Caco-2 (cell line): ENCODE measurements around the gene FABP3. TPM values are rescaled to one million over a fixed set of nuclear protein-coding genes. Genes with fewer than 3 reads are reported as not detected.

Source experiments
- BruUV-seq: library from RNA; stranded (reverse); fragments of 400-500 nt; replicated peaks from 2 replicates; lab custom pipeline; 2021; lab: Mats Ljungman, UMichigan
- CTCF ChIA-PET: fragments of 300-600 bp; sonication (Branson Sonifier 250); formaldehyde crosslinking; loops from one replicate; lab custom pipeline; 2022; ENCODE audit warnings: antibody characterized with exemption; lab: Charles Lee
- POLR2A ChIA-PET: fragments of 300-600 bp; sonication (Branson Sonifier 250); formaldehyde crosslinking; loops from one replicate; lab custom pipeline; 2022; ENCODE audit warnings: antibody characterized with exemption; lab: Charles Lee
- DNase-seq, 2 experiments: peaks; one replicate each; pipeline versions ENCODE4 v3.0.0 to v3.0.0-alpha.2; 2020 to 2022
- H3K27me3 ChIP-seq: replicated peaks from 2 replicates; pipeline ENCODE4 v1.6.0; 2011; ENCODE audit warnings: low read length; ENCODE audit not compliant: control insufficient read depth, insufficient read depth
- H3K36me3 ChIP-seq: 2 replicates; pipeline ENCODE4 v1.5.1; 2011; ENCODE audit warnings: low read length; ENCODE audit not compliant: control insufficient read depth, insufficient read depth
- H3K4me1 ChIP-seq: fragments of 250-450 bp; sonication (Bioruptor Pico); 2 replicates; pipeline ENCODE4 v1.5.1; 2020; ENCODE audit warnings: mild to moderate bottlenecking
- H3K4me3 ChIP-seq: 2 replicates; pipeline ENCODE4 v1.5.1; 2011; ENCODE audit warnings: low read depth, mild to moderate bottlenecking, control low read depth, low read length
- H3K9me3 ChIP-seq: fragments of 250-450 bp; sonication (Bioruptor Pico); 2 replicates; pipeline ENCODE4 v1.5.1; 2020; ENCODE audit warnings: mild to moderate bottlenecking, moderate library complexity
- H3K27ac Mint-ChIP-seq: one replicate; pipeline ENCODE4 v1.8.0; 2022; ENCODE audit warnings: mixed read lengths; ENCODE audit not compliant: unreplicated experiment
- H3K27me3 Mint-ChIP-seq: one replicate; pipeline ENCODE4 v1.8.0; 2022; ENCODE audit warnings: mixed read lengths; ENCODE audit not compliant: insufficient read depth, unreplicated experiment
- H3K36me3 Mint-ChIP-seq: one replicate; pipeline ENCODE4 v1.8.0; 2022; ENCODE audit warnings: mild to moderate bottlenecking, mixed read lengths; ENCODE audit not compliant: insufficient read depth, unreplicated experiment
- H3K4me1 Mint-ChIP-seq: one replicate; pipeline ENCODE4 v1.8.0; 2022; ENCODE audit warnings: low read depth, mixed read lengths; ENCODE audit not compliant: unreplicated experiment
- H3K4me3 Mint-ChIP-seq: one replicate; pipeline ENCODE4 v1.8.0; 2022; ENCODE audit warnings: mild to moderate bottlenecking, moderate library complexity, mixed read lengths; ENCODE audit not compliant: unreplicated experiment
- H3K9me3 Mint-ChIP-seq: one replicate; pipeline ENCODE4 v1.8.0; 2022; ENCODE audit warnings: mixed read lengths; ENCODE audit not compliant: unreplicated experiment
- CTCF ChIP-seq, 2 experiments: fragments of 200-600 bp in 1 of 2; IDR thresholded peaks; 1 replicate in 1 of 2; 2 replicates in 1 of 2; pipeline versions ENCODE4 v1.5.1 to v1.8.0; 2011 to 2022; ENCODE audit warnings: antibody characterized with exemption in 1 of 2, control low read depth in 1 of 2, inconsistent platforms in 1 of 2, low read depth in 1 of 2, low read length in 1 of 2, mild to moderate bottlenecking in 1 of 2, moderate library complexity in 1 of 2; ENCODE audit not compliant: insufficient read depth in 1 of 2, severe bottlenecking in 1 of 2, unreplicated experiment in 1 of 2
- intact Hi-C: fragments of 100-400 bp; cut with micrococcal nuclease; formaldehyde crosslinking; loops from one replicate; pipeline ENCODE4 v1.10.0; 2022; ENCODE audit not compliant: unreplicated experiment
- total RNA-seq: library from RNA; stranded (reverse); gene quantifications from 2 replicates; pipeline ENCODE4 v1.2.3, GENCODE V29; 2022

The FABP3 gene
- total RNA-seq, 1 experiment from 2014 or later: 12.1 TPM

GRCh38 chr1:31356427-31356826, 16.4 kb downstream of the FABP3 start:
- Mint-ChIP-seq H3K36me3 (peaks cover 19% of the 10 kb centered on the region), H3K4me3 (no peak overlapping the region), H3K4me1 (no peaks in the 10 kb centered on the region), H3K27me3 (no peaks in the 10 kb centered on the region), H3K27ac (no peak overlapping the region), H3K9me3 (no peaks in the 10 kb centered on the region)
- Histone ChIP-seq H3K4me3 (no peak overlapping the region), H3K36me3 (no peaks in the 10 kb centered on the region), H3K4me1 (no peaks in the 10 kb centered on the region), H3K9me3 (no peaks in the 10 kb centered on the region), H3K27me3 (no peaks in the 10 kb centered on the region)
- intact Hi-C loops: no loop called here
- BruUV-seq: no TSS peak
- no peak for DNase-seq
- no peak for TF ChIP-seq CTCF (IDR thresholded peaks at IDR 0.05; ENCODE audit: insufficient read depth in 1 of 2, low read depth in 1 of 2, low read length in 1 of 2, severe bottlenecking in 1 of 2, unreplicated experiment in 1 of 2)
- ChIA-PET POLR2A (no interaction called here), CTCF (no interaction called here)

GRCh38 chr1:31354283-31354682, 18.6 kb downstream of the FABP3 start:
- TF ChIP-seq CTCF (IDR thresholded peaks at IDR 0.05; ENCODE audit: insufficient read depth in 1 of 2, low read depth in 1 of 2, low read length in 1 of 2, severe bottlenecking in 1 of 2, unreplicated experiment in 1 of 2): no peak
- H3K36me3 ChIP-seq: no peaks in the 10 kb centered on the region
- Mint-ChIP-seq H3K9me3 (no peaks in the 10 kb centered on the region), H3K36me3 (peaks cover 19% of the 10 kb centered on the region), H3K4me1 (no peaks in the 10 kb centered on the region), H3K27me3 (no peaks in the 10 kb centered on the region), H3K4me3 (no peak overlapping the region), H3K27ac (no peak overlapping the region)
- CTCF ChIA-PET: no interaction called here
- BruUV-seq: no TSS peak
- H3K4me1 ChIP-seq: no peaks in the 10 kb centered on the region
- no peak overlapping the region for H3K4me3 ChIP-seq
- POLR2A ChIA-PET: no interaction called here
- intact Hi-C loops: no loop called here
- H3K27me3 ChIP-seq: no peaks in the 10 kb centered on the region
- H3K9me3 ChIP-seq: no peaks in the 10 kb centered on the region
- no peak for DNase-seq

GRCh38 chr1:31348449-31348848, 24.4 kb downstream of the FABP3 start:
- no peak for DNase-seq
- ChIA-PET CTCF (no interaction called here), POLR2A (no interaction called here)
- no peaks in the 10 kb centered on the region for H3K27me3 ChIP-seq
- Mint-ChIP-seq H3K4me3 (no peak overlapping the region), H3K27me3 (no peaks in the 10 kb centered on the region), H3K4me1 (no peaks in the 10 kb centered on the region), H3K27ac (no peak overlapping the region), H3K9me3 (no peaks in the 10 kb centered on the region), H3K36me3 (peaks cover 17% of the 10 kb centered on the region)
- no peaks in the 10 kb centered on the region for H3K9me3 ChIP-seq
- H3K36me3 ChIP-seq: no peaks in the 10 kb centered on the region
- TF ChIP-seq CTCF (IDR thresholded peaks at IDR 0.05; ENCODE audit: insufficient read depth in 1 of 2, low read depth in 1 of 2, low read length in 1 of 2, severe bottlenecking in 1 of 2, unreplicated experiment in 1 of 2): no peak
- no TSS peak for BruUV-seq
- H3K4me1 ChIP-seq: no peaks in the 10 kb centered on the region
- no peak overlapping the region for H3K4me3 ChIP-seq
- intact Hi-C loops: no loop called here
